PC-9 (cell line): ENCODE results near the gene DHRSX.

Source experiments
- EZH2 ChIP-seq: fragments of 200-600 bp; sonication (generic); IDR thresholded peaks from 2 replicates; pipeline ENCODE4 v1.8.0; 2017; ENCODE audit warnings: antibody characterized with exemption, low read depth
- TF ChIP-seq, protein P1 (sequence below): fragments of 200-600 bp; sonication (generic); conservative IDR thresholded peaks from 2 replicates; pipeline ENCODE4 v1.6.1; 2017; ENCODE audit warnings: mixed run types, antibody characterized with exemption, mild to moderate bottlenecking, moderate library complexity

DNA sequence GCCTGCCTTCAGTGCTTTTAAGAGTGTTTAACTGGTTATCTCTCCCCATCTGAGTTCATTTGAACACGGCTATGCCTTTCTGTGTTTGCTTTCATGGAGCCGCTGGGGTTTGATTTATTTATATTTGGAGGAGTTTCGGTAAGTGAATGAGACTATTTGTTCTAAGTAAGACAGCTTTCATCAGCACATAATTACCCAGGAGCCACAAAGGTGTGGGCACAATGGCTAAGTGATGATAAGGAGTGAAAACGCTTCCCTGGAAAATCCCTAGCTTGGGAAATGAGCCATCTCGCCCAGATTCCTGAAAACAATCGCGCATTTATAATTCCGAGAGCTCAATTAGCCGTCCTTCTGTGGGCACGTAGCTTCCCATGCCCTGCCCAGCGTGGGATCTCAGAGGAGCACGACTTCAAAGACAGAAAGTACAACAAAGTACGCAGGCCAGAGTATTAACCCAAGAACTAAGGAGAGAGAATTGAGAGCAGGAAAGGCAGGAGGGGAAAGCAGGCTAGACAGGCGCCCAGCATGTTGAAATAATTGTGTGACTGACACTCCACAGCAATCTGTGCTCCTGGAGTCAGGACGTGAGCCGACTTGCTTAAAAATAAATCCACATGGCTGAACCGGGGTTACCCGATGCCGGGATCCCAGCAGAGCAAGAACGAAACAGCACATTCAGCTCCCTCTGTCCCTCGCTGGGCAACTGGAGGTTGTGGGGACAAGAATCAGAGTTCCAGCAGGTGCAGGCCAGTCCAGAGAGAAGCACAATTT is 99.0 kb downstream of the DHRSX start:
- TF ChIP-seq, protein P1, sequence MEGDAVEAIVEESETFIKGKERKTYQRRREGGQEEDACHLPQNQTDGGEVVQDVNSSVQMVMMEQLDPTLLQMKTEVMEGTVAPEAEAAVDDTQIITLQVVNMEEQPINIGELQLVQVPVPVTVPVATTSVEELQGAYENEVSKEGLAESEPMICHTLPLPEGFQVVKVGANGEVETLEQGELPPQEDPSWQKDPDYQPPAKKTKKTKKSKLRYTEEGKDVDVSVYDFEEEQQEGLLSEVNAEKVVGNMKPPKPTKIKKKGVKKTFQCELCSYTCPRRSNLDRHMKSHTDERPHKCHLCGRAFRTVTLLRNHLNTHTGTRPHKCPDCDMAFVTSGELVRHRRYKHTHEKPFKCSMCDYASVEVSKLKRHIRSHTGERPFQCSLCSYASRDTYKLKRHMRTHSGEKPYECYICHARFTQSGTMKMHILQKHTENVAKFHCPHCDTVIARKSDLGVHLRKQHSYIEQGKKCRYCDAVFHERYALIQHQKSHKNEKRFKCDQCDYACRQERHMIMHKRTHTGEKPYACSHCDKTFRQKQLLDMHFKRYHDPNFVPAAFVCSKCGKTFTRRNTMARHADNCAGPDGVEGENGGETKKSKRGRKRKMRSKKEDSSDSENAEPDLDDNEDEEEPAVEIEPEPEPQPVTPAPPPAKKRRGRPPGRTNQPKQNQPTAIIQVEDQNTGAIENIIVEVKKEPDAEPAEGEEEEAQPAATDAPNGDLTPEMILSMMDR: no peak
- no peak for TF ChIP-seq EZH2
